GM18507 (cell line): Measurements from ENCODE around the gene HNRNPUL1.

Source experiments
- DNase-seq: peaks from one replicate; pipeline ENCODE4 v3.0.0; 2011; ENCODE audit warnings: low read depth; ENCODE audit not compliant: insufficient read length; ENCODE audit errors: extremely low spot score
- FAIRE-seq: peaks from 2 replicates; lab custom pipeline; 2011; peaks lifted over from hg19 to GRCh38; lab: Jason Lieb, UNC

HNRNPUL1 gene

DNA sequence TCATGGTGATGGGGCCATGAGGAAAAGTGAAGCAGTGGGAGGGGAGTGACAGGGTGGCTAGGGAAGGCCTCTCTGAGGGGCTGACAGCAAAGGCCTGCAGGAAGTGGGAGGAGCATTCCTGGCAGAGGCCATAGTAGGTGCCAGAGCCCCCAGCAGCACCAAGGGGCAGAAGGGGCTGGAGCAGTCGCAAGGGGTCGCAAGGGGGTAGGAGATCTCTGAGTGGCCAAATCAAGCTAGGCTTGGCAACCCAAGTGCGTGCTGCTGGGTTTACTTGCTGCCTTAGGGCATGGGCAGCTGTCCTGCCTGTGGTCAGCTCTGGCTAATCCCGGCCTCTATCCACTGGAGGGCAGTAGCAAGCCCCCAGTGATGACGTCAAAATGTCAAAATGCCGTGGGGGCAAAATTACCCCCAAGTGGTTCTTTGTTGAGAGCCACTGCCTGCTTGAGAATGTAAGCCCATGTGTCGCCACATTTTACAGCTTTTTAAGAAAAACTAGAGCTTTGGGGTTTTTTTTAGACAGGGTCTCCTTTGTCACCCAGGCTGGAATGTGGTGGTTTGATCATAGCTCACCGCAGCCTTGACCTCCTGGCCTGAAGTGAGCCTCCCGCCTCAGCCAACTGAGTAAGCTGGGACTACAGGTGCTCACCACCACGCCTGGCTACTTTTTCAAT lies 57.6 kb downstream of the HNRNPUL1 start:
- DNase-seq: no peak

GRCh38 chr19:41322451-41322850 lies 58.3 kb downstream of the HNRNPUL1 start:
- DNase-seq (no peak), FAIRE-seq (no peak)

More for the DNA sequence above, 57.6 kb downstream of the HNRNPUL1 start:
- FAIRE-seq: peak; percentile 62

- no peak for DNase-seq
- no peak for FAIRE-seq
These were observed 58.9 kb downstream of the HNRNPUL1 start for GRCh38 chr19:41323023-41323422.

GRCh38 chr19:41323430-41324125 lies 59.4 kb downstream of the HNRNPUL1 start:
- no peak for FAIRE-seq
- DNase-seq: no peak

GRCh38 chr19:41324231-41324702 lies 60.1 kb downstream of the HNRNPUL1 start:
- no peak for FAIRE-seq
- DNase-seq: no peak

- FAIRE-seq (no peak), DNase-seq (no peak)
These were observed 60.9 kb downstream of the HNRNPUL1 start for GRCh38 chr19:41324921-41325639.

- FAIRE-seq (no peak), DNase-seq (no peak)
These were observed 61.4 kb downstream of the HNRNPUL1 start for GRCh38 chr19:41325640-41325946.

DNA sequence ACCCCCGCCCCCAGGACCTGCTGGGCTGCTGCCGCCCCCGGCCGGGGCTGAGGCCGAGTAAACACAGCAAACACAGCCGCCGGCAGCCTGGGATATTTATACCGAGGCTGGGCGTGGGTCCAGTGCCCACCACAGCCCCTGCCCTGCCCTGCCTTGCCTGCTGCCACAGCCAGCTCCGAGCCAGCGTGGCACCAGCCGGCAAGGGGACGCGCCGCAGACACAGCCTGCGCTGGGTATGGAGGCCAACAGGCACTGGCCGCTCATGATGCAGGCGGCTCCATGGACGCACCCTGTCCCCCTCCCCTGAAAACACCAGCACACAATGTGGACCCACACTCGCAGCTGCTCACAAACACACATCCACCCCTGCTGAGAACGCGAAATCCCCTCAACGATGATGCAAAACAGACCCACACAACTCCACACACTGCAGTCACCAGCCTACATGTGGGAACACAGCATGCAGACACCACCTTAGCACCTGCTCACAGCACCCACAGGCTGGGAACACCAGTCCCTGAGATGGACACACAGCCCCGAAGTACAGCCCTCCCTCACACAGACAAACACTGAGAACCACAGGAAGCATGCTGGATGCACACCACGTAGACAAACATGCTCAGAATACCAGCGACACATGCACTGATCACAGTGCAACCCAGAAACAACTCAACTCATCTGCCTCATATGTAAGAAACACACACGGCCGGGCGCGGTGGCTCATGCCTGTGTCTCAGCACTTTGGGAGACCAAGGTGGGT lies 62.0 kb downstream of the HNRNPUL1 start:
- FAIRE-seq: peak; percentile 86

GRCh38 chr19:41327076-41327575 lies 63.0 kb downstream of the HNRNPUL1 start:
- no peak for DNase-seq
- no peak for FAIRE-seq

More for the DNA sequence above, 62.0 kb downstream of the HNRNPUL1 start:
- peak; percentile 50 for DNase-seq

GRCh38 chr19:41327576-41328156 lies 63.5 kb downstream of the HNRNPUL1 start:
- DNase-seq (peak; percentile 80), FAIRE-seq (peak; percentile 79)

GRCh38 chr19:41328157-41328841 lies 64.1 kb downstream of the HNRNPUL1 start:
- no peak for DNase-seq
- FAIRE-seq: peak; percentile 64

GRCh38 chr19:41328842-41329225 lies 64.7 kb downstream of the HNRNPUL1 start:
- no peak for FAIRE-seq
- no peak for DNase-seq

DNA sequence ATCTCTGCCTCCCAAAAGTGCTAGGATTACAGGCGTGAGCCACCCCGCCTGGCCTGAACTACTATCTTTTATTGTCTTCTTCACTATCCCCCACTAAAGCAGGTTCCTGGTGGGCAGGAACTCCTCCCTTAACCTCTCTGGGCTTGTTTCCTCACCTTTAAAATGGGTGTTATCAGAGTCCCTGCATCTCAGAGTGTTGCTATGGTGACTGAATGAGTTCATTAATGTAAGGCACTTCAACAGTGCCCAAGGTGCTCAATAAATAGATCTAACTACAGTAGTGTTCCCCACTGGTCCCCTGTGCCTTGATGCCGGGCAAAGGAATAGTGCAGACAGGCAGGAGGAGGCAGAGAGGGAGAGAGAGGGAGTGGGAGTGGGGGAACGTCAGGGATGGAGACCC lies 66.3 kb downstream of the HNRNPUL1 start:
- no peak for FAIRE-seq

GRCh38 chr19:41330946-41331678 lies 66.9 kb downstream of the HNRNPUL1 start:
- FAIRE-seq: no peak
- no peak for DNase-seq

More for the DNA sequence above, 66.3 kb downstream of the HNRNPUL1 start:
- DNase-seq: no peak

DNA sequence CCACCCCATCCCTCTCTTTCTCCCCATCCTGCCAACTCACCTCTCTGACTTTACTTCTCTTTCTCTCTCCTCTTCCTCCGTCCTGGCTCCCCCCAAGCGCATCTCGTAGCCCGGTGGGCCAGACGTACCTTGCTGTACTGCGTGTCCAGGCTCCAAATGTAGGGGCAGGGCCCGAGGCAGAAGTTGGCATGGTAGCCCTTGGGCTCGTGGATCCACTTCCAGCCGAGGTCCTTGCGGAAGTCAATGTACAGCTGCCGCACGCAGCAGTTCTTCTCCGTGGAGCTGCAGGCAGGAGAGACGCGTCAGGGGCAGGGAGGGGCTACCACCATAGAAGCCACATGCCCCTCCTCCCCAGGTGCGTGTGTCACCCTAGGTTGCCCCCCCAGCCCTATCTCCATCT lies 67.8 kb downstream of the HNRNPUL1 start:
- no peak for FAIRE-seq
- DNase-seq: no peak

DNA sequence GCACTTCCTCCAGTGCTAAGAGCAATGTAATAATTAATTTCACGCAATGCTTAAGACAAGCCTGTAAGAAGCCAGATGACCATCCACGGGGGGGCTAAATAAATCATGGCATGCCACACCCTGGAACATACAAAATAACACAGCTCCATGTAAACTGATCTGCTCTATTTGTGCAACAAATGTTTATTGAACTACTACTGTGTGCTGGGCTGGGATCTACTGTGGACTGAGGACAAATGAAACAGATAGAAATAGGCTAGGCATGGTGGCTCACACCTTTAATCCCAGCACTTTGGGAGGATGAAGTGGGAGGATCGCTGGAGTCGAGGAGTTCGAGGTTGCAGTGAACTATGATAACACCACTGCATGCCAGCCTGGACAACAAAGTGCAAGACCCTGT lies 68.3 kb downstream of the HNRNPUL1 start:
- FAIRE-seq: no peak
- DNase-seq: no peak

DNA sequence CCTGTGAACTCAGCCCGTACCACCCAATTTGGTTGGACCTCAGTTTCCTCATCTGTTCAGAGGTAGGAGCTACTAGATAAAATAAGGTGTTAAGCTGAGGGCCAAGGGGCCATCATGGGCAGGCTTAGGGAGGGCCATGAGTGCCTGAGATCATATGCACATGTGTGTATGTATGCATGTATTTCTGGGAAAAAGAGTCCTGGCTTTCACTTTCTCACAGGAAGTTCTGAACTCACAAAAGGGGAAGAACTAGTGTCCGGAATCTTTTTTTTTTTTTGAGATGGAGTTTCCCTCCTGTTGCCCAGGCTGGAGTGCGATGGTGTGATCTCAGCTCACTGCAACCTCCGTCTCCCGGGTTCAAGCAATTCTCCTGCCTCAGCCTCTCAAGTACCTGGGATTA lies 70.6 kb downstream of the HNRNPUL1 start:
- DNase-seq: no peak
- peak; percentile 38 for FAIRE-seq

- DNase-seq (no peak), FAIRE-seq (no peak)
These were observed 71.3 kb downstream of the HNRNPUL1 start for GRCh38 chr19:41335467-41335866.
